CD4-positive, alpha-beta T cell treated with Interleukin-12 subunit alpha and Interleukin-12 subunit beta, for 1 hour (primary cell): ENCODE measurements around the gene CEP170.

ENCODE experiments used
- DNase-seq: peaks from one replicate; pipeline ENCODE4 v3.0.0-alpha.2; 2020

The CEP170 gene

DNA sequence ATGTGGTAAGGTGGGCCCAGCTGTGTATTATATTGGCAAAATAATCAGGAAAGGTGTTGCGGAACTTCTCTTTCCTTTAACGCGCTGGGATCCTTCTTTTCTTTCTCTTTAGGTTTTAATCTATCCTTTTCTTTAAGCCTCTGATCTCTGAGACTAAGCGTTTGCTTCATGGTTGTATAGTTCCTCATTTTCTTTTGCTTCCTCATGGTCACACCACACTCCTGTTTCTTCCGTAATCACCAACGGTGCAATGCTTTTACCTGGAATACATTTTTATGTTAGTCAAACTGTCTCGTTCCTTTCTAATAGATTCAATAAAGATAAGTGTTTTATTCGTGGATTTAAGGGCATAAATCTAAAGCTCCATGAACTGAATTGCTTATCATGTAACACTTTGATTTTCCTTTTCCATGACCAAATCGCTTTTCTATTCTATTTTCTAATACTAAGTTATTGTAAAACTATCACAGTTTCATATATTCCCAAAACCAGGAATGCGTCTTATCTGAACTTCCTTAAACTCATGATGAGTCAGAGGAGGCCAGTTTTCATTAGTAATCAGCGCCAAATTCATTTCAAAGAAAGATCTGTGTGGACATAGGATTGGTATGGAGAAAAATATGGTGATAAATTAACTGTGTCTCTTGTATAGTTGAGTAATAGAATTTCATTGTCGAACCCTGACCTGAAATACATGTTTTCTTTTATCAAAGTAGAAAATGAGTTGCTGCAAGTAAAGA, 13.0 kb upstream of the CEP170 start:
- DNase-seq = no peak

DNA sequence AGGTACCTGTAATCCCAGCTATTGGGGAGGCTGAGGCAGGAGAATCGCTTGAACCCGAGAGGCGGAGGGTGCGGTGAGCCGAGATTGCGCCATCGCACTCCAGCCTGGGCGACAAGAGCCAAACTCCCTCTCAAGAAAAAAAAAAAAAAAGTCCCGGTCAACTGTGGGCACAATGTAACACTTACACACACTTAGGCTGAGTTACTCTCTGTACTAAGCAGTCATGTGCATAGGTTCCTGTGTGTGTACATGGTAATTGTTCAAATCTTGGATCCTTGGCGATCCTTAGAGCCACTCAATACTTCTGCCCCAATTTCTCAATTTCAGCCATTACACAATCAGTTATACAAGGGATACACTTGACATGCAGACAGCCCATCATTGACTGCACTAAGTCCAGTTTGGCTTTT, 12.4 kb upstream of the CEP170 start:
- DNase-seq = no peak

DNA sequence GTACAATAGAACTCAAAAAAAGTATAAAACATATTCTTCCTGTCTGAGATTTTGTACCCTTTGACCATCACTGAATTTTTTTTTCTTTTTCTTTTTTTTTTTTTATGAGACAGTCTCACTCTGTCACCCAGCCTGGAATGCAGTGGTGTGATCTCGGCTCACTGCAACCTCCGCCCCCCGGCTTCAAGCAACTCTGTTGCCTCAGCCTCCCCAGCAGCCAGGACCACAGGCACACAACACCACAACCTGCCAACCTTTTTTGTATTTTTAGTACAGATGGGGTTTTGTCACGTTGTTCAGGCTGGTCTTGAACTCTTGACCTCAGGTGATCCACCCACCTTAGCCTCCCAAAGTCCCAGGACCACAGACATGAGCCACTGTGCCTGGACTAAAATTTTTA, 11.2 kb upstream of the CEP170 start:
- DNase-seq = no peak

DNA sequence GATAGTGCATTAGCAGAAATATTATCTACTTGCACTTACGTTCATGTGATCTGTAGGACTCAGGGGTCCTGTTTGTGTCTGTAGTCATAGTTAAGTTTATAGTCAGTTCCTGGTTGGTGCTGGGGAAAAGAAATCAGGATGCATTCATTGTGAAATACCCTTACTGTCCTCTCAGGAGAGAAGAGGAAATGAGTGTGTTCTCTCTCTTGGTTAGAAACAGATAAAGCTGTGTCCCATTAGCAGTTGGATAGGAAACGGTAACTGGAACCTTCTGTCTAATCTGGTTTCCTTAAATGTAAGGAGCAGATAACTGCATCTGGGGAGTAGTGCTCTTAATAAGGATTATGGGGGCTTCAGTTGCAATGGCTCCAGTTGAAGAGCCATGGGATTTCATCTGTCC, 9.6 kb upstream of the CEP170 start:
- DNase-seq = no peak

DNA sequence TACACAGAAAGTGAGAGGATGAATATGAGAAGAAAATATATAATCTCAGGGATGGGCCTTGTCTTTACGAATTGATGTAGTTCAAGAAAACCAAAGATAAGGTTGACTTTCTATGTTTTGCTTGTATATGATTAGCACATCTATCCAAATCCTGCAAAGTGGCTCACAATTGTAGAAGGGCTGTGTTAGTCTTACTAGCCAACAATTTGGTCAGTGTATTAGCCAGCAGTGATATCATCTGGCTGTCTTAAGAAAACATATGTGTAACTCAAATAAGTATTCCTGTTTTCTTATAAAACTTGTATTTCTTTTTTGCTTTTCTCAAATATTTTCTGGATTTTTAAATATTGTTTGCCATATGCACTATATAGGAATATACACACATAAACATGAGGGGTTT, 6.3 kb upstream of the CEP170 start:
- DNase-seq = no peak

DNA sequence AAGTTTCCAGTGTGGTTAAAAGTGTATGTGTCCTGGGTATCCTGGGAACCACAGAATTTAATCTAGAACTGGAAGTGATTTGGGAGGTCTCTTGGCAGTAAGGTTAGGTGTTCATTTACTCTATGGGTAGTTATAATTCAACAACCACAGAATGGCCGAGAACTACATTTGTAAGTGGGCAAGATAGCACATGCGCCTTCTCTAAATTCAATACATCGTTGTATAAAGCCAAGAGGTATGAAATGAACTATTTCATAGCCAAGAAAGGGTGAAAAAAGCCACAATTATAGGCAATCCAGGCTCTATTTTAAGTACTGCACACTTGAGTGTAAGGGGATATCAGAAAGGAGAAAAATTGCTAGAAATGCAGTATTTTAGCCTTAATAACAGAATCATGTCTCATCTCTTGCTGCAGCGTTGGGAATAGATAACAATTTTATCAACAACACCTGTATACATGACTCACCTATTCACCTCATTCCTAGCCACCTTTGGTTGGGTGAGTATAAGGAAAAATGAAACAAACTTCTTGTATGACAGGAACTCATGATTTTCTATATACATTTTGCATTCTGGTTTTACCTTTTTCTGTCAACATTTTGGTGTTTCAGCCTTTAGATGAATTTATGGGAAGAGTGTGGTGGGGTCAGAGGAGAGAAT, 5.3 kb upstream of the CEP170 start:
- DNase-seq = no peak

DNA sequence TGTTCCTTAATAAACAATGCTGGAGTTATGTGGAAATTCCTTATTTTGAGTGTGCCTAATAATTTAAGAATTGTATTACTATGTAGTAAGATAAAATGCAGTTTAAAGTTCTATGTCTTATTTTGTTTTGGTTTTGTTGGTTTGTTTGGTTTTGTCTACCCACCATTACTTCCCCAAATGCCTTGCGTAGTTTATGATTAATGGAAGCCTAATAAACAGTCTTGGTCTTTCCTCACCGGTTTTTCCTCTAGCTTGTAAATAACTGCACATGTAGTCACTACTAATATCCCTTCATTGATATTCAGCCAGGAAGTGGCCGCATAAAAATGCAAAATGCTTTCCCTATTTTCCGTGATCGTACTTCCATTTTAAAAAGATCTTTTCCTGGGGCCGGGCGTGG, 3.6 kb upstream of the CEP170 start:
- DNase-seq = no peak

DNA sequence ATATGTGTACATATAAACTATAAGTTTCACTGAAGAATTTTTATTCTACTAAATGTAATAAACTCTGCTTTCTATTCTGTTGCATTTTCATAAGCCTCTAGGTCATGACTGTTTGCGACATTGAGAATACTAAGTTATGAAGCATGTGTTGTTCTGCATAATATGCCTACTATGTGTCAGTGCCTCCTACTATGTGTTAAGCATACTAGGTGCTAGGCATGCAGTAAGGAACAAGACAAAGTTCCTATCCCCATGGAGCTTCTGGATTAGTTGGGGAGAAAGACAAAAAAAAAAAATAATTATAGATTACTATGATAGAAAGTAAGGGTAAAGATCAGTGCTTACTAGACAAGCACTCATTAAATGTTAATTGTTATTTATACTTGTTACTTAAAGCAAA, 2.1 kb upstream of the CEP170 start:
- DNase-seq = no peak

DNA sequence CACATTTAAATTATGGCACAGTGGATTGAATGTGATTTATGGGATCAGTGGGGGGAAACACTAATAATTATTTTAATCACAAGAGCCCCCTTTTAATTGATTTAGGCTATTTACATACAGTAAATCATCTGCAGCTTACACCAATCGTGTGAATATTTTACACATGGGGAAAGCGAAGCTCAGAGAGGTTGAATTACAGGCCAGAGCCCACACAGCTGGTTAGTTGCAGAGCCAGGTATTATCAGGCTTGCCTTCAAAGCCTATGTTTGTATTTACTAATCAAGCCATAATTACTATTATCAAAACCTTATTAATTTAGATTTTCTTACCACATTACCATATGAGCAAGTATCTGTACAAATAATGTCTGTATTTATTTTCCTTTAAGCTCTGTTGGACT, 1.5 kb upstream of the CEP170 start:
- DNase-seq = no peak

DNA sequence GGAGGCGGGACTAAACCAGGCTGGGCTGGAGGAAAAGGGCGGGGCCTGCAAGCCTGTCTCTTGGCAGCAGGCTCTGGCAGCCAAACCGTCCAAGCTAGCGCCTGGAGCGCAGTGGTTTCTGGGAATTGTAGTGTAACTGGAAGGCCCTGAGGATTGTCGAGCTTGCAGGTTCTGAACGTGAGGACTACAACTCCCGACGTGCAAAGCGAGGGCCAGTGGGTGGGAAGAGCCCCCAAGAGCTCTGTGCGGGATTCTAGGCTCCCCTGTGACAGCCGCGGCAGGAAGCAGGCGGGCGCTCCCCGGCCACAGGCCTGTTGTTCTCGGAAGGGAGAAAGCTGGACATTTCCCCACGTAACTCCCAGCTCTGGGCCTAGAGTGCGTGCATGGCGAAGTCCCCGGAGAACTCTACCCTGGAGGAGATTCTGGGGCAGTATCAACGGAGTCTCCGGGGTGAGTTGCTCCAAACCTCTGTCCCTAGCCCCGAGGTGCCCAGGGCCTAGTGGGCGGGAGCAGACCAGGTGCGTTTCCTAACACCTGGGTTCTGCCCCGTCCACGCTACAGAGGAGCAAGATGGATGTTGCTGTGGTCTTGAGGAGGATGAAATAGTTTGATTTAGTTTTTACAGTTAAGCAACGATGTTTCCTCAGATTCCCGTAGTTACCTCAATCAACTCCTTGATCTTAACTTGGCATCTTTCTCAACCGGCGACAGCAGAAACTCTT, 871 bp upstream of the CEP170 start, which contains the start of gene SDCCAG8:
TSS of gene SDCCAG8 (plus strand) at position 251 of the 722 bp plus-strand sequence. CDS start at position 384, 133 bp downstream.
- DNase-seq = peak; percentile 96

DNA sequence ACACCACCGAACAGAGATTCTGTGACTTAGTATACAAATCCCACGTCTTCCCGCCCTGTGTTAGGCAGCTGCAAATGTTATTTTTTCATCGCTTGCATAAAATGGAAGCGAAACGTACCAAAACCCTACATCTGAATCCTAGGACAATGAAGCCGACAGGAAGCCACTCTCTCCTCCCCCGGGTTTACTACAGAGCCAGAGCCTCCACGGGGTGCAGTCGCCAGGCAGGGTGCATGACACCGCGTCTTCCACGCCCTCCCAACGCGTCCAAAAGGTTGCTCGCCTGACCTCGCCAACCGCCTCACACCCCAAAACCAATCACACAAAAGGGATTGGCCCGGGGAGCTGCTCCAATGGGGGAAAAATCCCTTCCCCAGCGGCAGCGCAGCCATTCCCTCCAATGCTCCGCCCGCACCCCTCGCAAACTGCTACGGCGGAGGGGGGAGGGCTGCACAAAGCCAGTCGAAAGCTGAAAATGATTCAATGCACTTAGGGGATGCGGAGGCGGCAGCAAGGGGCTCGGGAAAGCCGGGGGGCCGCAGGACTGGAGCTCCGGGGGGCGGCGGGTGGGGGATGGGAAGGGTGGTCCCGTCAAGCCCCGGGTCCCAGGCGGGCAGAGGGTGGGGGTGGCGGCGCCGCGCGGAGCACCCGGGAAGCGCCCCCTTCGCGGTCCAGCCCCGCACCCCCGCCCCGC, 701 bp downstream of the CEP170 start:
- DNase-seq = peak; percentile 52

DNA sequence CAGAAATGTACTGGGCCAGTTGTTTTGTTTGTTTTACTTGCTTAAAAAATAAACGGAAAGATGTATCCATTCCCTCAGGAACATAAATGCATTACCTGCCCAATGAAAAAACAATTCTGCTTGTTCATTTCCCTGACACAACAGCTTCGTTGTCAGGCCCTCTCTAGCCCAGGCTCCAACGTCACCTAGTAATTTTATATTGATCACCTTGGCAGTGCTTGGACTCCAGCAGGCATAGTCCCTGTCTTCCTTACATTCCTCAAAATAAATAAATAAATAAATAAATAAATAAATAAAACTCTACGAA, 1.2 kb downstream of the CEP170 start:
- DNase-seq = no peak

DNA sequence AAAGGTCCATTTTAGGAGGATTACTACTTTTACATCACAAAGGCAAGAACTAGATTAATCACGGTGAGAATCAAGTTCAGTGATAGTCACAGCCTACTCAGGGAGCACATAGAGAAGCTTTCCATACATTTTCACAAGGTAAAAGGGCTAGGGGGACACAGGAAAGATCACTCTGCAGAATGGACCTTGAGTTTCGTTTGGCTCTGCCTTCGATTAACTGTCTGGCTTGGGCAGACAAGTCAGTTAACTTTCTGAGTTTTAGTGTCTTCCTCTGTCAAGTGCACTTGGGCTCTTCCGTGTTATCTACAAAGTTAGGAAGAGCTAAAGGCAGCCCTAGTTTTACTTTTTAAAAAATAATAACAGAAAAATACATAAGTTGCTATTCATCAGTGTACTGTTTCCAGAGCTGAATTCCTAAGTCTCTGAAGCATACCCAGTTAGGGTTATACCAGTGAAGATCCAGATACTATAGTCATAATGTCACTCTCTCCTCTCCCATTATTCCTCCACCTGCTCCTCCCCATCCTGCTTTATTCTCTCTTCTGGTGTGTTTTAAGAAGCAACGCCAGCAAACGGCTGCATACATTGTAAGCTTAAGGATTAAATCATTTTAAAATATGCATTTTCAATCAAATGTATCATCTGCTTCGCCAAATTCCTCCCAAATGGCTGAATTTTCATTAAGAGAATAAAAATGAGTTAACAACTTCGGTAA, 1.7 kb downstream of the CEP170 start:
- DNase-seq = no peak

DNA sequence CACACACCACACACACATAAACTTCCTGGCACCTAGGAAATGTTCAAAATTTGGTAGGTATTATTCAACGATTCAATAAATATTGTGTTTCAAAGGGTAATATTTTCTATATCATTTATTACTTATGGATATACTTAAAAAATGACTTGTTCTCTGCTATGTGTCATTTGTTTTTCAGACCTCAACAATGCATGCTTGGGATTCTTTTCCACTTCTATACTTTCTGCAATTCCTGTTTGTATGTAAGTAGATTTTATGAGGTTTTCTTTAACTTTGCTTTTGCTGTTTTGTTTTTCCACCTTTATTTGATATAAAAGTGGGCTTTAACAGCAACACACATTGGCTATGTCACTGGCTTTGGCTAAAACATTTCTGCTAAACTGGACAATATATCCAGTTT, 3.5 kb downstream of the CEP170 start:
- no peak for DNase-seq

DNA sequence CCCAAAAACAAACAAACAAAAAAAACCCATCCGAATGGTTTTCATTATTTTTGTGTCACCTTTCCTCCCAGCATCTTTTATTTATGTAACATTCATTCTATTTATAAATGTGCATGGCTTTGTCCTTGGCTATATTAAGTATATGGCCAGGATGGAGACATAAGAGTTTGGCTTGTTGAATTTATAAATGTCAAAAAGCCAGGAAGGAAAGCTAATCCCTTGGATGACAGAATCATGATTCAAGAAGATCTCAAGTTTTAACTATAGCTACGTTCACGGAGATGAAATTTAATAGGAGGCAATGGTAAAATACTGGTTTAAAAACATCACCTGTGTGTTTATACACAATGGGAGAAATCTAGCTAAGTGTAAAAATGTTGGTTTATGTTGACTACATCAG, 5.0 kb downstream of the CEP170 start:
- DNase-seq = no peak

DNA sequence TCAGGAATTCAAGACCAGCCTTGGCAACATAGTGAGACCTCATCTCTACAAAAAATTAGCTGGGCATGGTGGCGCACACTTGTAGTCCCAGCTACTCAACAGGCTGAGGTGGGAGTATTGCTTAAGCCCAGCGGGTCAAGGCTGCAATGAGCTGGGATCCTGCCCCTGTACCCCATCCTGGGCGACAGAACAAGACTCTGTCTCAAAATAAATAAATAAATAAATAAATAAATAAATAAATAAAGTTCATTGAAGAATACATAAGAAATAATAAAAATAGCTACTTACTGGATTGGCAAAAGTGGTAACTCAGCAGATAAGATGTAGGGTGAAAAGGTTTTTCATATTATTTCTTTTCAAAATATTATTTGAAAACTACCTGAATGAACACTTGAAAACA, 5.9 kb downstream of the CEP170 start:
- no peak for DNase-seq

DNA sequence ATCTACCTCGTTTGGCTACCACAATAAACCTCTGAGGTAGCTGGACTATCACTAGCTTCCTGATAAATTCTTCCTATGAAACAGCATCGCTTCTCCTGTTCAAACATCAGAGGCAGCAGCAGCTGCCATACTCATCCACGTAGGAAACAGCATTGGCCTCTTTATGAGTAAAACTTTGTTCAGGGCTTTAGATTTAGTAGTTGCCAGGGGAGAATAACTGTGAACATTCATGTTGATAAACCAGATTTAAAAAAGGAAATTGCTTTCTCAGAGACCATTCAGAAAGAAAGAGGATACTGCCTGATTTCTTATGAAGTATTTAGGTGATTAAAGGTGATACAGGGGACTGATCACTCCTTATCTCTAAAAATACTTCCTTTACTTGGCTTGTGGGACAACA, 7.2 kb downstream of the CEP170 start:
- no peak for DNase-seq

DNA sequence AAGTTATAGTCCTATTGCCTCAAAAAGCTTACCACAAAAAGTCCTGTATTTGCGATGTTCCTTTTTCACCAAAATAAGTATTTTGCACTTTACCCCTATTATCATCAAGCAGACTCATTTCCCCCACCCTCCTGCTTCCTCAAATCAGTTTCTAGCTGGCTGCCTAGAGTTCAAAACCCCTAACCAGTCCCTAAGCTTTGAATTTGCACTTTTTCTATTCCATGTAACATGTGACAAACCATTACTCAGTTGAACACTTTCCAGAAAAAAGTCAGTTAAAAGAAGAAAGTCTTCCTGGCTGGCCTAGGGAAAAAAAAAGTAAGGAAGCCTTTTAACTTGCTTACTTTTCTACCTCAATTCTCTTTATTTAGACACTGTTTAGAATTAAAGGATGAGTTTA, 8.2 kb downstream of the CEP170 start:
- no peak for DNase-seq

DNA sequence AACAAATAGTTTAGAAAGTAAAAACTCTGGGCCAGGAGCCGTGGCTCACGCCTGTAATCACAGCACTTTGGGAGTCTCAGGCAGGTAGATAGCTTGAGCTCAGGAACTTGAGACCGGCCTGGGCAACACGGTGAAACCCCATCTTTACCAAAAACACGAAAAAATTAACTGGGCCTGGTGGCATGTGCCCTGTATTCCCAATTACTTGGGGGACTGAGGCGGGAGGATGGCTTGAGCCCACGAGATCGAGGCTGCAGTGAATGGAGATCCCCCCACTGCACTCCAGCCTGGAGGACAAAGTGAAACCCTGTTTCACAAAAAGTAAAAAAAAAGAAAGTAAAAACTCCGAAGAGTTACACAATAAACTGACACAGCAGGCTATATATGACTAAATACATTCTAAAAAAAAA, 10.6 kb downstream of the CEP170 start:
- no peak for DNase-seq

DNA sequence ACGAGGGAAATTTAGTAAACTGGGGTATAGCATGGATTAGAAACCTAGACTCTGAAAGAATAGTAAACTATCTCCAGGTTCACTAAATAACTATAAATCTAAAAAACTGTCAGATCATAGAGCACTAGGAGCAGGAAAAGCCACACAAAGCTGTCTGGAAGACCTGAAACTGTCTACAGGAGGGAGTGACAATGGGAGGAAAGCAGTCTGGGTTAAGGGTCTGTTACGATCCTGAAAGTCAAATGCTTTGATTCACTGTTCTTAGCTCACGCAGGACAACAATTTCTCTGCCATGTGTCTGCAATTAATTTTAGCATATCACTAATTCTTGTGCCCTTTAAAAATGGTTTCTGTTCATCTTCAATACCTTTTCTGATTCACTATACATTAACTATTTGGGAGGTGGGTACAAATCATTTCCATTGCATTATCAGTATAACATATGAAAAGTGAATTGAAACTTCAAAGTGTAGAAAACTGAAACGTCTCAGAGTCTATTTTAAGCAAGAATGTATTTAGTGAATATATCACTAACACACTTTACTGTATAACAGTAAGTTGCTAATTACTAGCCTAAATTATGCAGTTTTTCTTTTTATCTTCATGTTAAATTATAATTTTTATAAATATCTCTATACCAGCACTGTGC, 18.4 kb downstream of the CEP170 start:
- no peak for DNase-seq

DNA sequence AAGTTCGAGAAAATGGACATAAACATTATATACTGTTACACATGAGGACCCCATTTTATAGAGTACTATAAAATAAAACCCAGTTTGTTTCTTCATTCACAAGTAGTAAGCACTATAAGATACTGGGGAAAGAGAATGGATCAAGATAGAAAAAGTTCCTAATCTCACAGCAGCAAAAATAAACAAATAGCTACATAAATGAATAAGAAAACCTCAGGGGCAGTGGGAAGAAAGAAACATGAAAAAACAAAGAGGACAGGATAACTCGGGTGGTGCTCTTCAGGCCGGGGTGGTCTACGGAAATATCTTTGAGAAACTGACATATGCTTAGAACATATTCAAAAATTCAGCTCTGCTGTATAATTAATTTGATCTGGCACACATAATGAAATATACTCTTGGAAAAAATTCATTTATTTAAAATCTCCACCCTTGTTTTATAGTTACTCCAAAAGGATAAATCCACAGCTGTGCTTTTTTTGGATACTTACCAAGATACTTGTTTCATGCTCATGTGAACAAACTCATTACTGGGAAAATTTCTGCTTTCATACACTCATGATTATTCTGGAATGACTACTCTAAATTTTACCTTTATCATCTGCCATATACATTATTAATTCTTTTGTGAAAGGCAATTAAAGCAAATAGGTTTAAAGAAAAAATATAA, 20.0 kb downstream of the CEP170 start:
- no peak for DNase-seq

DNA sequence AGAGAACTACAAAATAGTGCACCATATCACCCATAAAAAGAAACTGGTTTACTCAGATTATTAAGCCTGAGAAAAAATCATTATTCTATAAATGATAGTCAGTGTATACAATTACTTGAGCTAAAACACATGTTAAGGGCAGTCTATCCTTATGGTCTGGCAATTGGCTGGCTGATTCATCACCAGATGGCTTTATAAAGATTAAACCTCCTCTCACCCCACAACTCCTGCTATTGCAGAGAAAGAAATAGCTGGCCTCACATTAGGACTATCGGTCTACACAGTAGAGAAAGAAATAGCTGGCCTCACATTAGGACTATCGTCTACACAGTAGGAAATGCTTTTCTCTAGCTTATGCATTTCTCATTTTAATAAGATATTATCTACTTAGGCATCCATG, 21.2 kb downstream of the CEP170 start:
- DNase-seq = no peak
